KMS-11 (cell line): ENCODE results near the gene EMD.
"Not testable (repeated sequence)": the region's sequence is repeated elsewhere in the genome, so short reads cannot be mapped to it uniquely, and the experiment has no call there.

Experiments
- H2AFZ ChIP-seq: fragments of 200-600 bp; sonication (generic); 2 replicates; pipeline ENCODE4 v1.6.1; 2016; ENCODE audit warnings: antibody characterized with exemption, mixed run types, low read depth
- H3K27ac ChIP-seq: fragments of 200-600 bp; sonication (generic); 2 replicates; pipeline ENCODE4 v1.6.1; 2016; ENCODE audit warnings: mild to moderate bottlenecking, mixed run types
- H3K27me3 ChIP-seq: fragments of 200-600 bp; sonication (generic); 2 replicates; pipeline ENCODE4 v1.6.1; 2017; ENCODE audit warnings: mild to moderate bottlenecking, low read depth, mixed run types, moderate library complexity; ENCODE audit not compliant: insufficient read depth
- H3K36me3 ChIP-seq: fragments of 200-600 bp; sonication (generic); 2 replicates; pipeline ENCODE4 v1.6.1; 2017; ENCODE audit warnings: mild to moderate bottlenecking, mixed run types; ENCODE audit not compliant: insufficient read depth
- H3K4me1 ChIP-seq: fragments of 200-600 bp; sonication (generic); 2 replicates; pipeline ENCODE4 v1.6.1; 2016; ENCODE audit warnings: mild to moderate bottlenecking, low read depth, mixed run types; ENCODE audit not compliant: poor library complexity, severe bottlenecking
- H3K4me2 ChIP-seq: fragments of 200-600 bp; sonication (generic); 2 replicates; pipeline ENCODE4 v1.7.0; 2016; ENCODE audit warnings: mild to moderate bottlenecking, mixed run types
- H3K4me3 ChIP-seq: fragments of 200-600 bp; sonication (generic); IDR thresholded peaks from 2 replicates; pipeline ENCODE4 v1.6.1; 2017; ENCODE audit warnings: low read depth, low read length, mixed read lengths; ENCODE audit not compliant: insufficient read depth
- H3K79me2 ChIP-seq: fragments of 200-600 bp; sonication (generic); 2 replicates; pipeline ENCODE4 v1.6.1; 2016; ENCODE audit warnings: low read depth, mixed run types; ENCODE audit not compliant: insufficient read depth
- H3K9ac ChIP-seq: fragments of 200-600 bp; sonication (generic); 2 replicates; pipeline ENCODE4 v1.6.1; 2016; ENCODE audit warnings: mild to moderate bottlenecking, mixed run types
- H4K20me1 ChIP-seq: fragments of 200-600 bp; sonication (generic); 2 replicates; pipeline ENCODE4 v1.6.1; 2016; ENCODE audit warnings: mild to moderate bottlenecking, mixed run types; ENCODE audit not compliant: insufficient read depth
- CTCF ChIP-seq: fragments of 200-600 bp; sonication (generic); conservative IDR thresholded peaks from 2 replicates; pipeline ENCODE4 v1.6.1; 2017; ENCODE audit warnings: low read depth, mild to moderate bottlenecking, antibody characterized with exemption, low read length, moderate library complexity, mixed read lengths

The EMD gene

GRCh38 chrX:154334496-154334895 lies 44.6 kb upstream of the EMD start:
- no peak overlapping the region for H3K4me3 ChIP-seq
- H3K36me3 ChIP-seq, result no peaks in the 10 kb centered on the region
- no peak for TF ChIP-seq CTCF
- H3K4me2 ChIP-seq, result no peak overlapping the region
- H4K20me1 ChIP-seq, result no peaks in the 10 kb centered on the region
- H3K79me2 ChIP-seq, result no peaks in the 10 kb centered on the region
- no peak overlapping the region for H2AFZ ChIP-seq
- H3K4me1 ChIP-seq, result no peaks in the 10 kb centered on the region
- no peaks in the 10 kb centered on the region for H3K27me3 ChIP-seq
- no peak overlapping the region for H3K27ac ChIP-seq
- no peak overlapping the region for H3K9ac ChIP-seq

GRCh38 chrX:154341399-154342298 lies 37.4 kb upstream of the EMD start:
- H2AFZ ChIP-seq, H3K79me2 ChIP-seq, H3K9ac ChIP-seq, H3K27ac ChIP-seq, H4K20me1 ChIP-seq, H3K4me1 ChIP-seq, H3K4me3 ChIP-seq, H3K27me3 ChIP-seq, H3K36me3 ChIP-seq, H3K4me2 ChIP-seq: not testable (repeated sequence)

GRCh38 chrX:154343063-154343462 lies 36.0 kb upstream of the EMD start:
- H3K4me3 ChIP-seq, H3K79me2 ChIP-seq, H3K4me1 ChIP-seq, H3K36me3 ChIP-seq, H4K20me1 ChIP-seq, H3K4me2 ChIP-seq, H3K27ac ChIP-seq, H3K27me3 ChIP-seq, H2AFZ ChIP-seq, H3K9ac ChIP-seq: not testable (repeated sequence)

GRCh38 chrX:154343620-154344019 lies 35.5 kb upstream of the EMD start:
- H3K79me2 ChIP-seq, H3K36me3 ChIP-seq, H3K27ac ChIP-seq, H3K4me1 ChIP-seq, H4K20me1 ChIP-seq, H3K4me3 ChIP-seq, H2AFZ ChIP-seq, H3K9ac ChIP-seq, H3K4me2 ChIP-seq, H3K27me3 ChIP-seq: not testable (repeated sequence)

GRCh38 chrX:154348114-154348531 lies 31.0 kb upstream of the EMD start:
- H3K79me2 ChIP-seq, result no peaks in the 10 kb centered on the region
- H4K20me1 ChIP-seq, result no peaks in the 10 kb centered on the region
- no peak overlapping the region for H3K27ac ChIP-seq
- H3K9ac ChIP-seq, result no peak overlapping the region
- no peaks in the 10 kb centered on the region; the same call in 1 of the 2 replicates for H3K36me3 ChIP-seq
- no peak for TF ChIP-seq CTCF
- H3K4me3 ChIP-seq, result no peak overlapping the region
- H3K4me1 ChIP-seq, result peaks cover 14% of the 10 kb centered on the region
- no peak overlapping the region for H2AFZ ChIP-seq
- no peak overlapping the region for H3K4me2 ChIP-seq
- H3K27me3 ChIP-seq, result no peaks in the 10 kb centered on the region
